ENCODE measurements around the gene VMO1.

GRCh38 chr17:4833941-4834680, 47.9 kb upstream of the VMO1 start:
- no peak for TF ChIP-seq CTCF (IDR thresholded peaks at IDR 0.05)
- TF ChIP-seq EP300 (IDR thresholded peaks at IDR 0.05), result no peak

Data from tibial nerve (tissue), 4 donors.